ENCODE measurements around the gene EXOG.
"Not testable (repeated sequence)": the region's sequence is repeated elsewhere in the genome, so short reads cannot be mapped to it uniquely, and the experiment has no call there.

EXOG gene

GRCh38 chr3:38566215-38566528 lies 70.0 kb downstream of the EXOG start:
- Histone ChIP-seq H3K27ac (ENCODE audit: low read depth, low read length) (no peak overlapping the region), H3F3A (ENCODE audit: insufficient read depth) (no peaks in the 10 kb centered on the region), H3K4me2 (ENCODE audit: low read depth, low read length, poor library complexity, severe bottlenecking) (no peak overlapping the region), H3K27me3 (ENCODE audit: low read length) (no peaks in the 10 kb centered on the region), H3K9ac (ENCODE audit: low read length) (no peak overlapping the region), H4K20me1 (ENCODE audit: low read depth, low read length) (no peaks in the 10 kb centered on the region), H3K4me3 (ENCODE audit: insufficient read depth, low read length, poor library complexity, severe bottlenecking) (no peak overlapping the region), H3K9me2 (replicated peaks; ENCODE audit: insufficient read depth, low read length) (no peaks in the 10 kb centered on the region), H3K36me3 (ENCODE audit: low read length) (no peaks in the 10 kb centered on the region), H2AFZ (ENCODE audit: low read depth, low read length, severe bottlenecking) (no peak overlapping the region), H3K79me2 (ENCODE audit: insufficient read depth, low read length) (no peaks in the 10 kb centered on the region), H3K9me3 (ENCODE audit: insufficient read depth, low read length) (no peaks in the 10 kb centered on the region)
- no peak for TF ChIP-seq CTCF (IDR thresholded peaks at IDR 0.05; ENCODE audit: insufficient read depth, low read length, poor library complexity, severe bottlenecking)
- no peak for TF ChIP-seq EZH2phosphoT487 (conservative IDR thresholded peaks at IDR 0.05; ENCODE audit: low read length)

GRCh38 chr3:38566794-38567193 lies 70.7 kb downstream of the EXOG start:
- H3K9me3 ChIP-seq (ENCODE audit: insufficient read depth, low read length); H3K27me3 ChIP-seq (ENCODE audit: low read length); H3F3A ChIP-seq (ENCODE audit: insufficient read depth); H3K9ac ChIP-seq (ENCODE audit: low read length); H3K4me3 ChIP-seq (ENCODE audit: insufficient read depth, low read length, poor library complexity, severe bottlenecking); H3K36me3 ChIP-seq (ENCODE audit: low read length); H3K4me2 ChIP-seq (ENCODE audit: low read depth, low read length, poor library complexity, severe bottlenecking); H2AFZ ChIP-seq (ENCODE audit: low read depth, low read length, severe bottlenecking); H3K9me2 ChIP-seq (replicated peaks; ENCODE audit: insufficient read depth, low read length); H3K27ac ChIP-seq (ENCODE audit: low read depth, low read length); H4K20me1 ChIP-seq (ENCODE audit: low read depth, low read length); H3K79me2 ChIP-seq (ENCODE audit: insufficient read depth, low read length): not testable (repeated sequence)

GRCh38 chr3:38567498-38567897 lies 71.4 kb downstream of the EXOG start:
- no peaks in the 10 kb centered on the region for H3K9me3 ChIP-seq (ENCODE audit: insufficient read depth, low read length)
- H4K20me1 ChIP-seq (ENCODE audit: low read depth, low read length) = no peaks in the 10 kb centered on the region
- no peak overlapping the region for H3K4me2 ChIP-seq (ENCODE audit: low read depth, low read length, poor library complexity, severe bottlenecking)
- no peaks in the 10 kb centered on the region for H3K27me3 ChIP-seq (ENCODE audit: low read length)
- no peaks in the 10 kb centered on the region for H3K79me2 ChIP-seq (ENCODE audit: insufficient read depth, low read length)
- TF ChIP-seq CTCF (IDR thresholded peaks at IDR 0.05; ENCODE audit: insufficient read depth, low read length, poor library complexity, severe bottlenecking) (no peak), EZH2phosphoT487 (conservative IDR thresholded peaks at IDR 0.05; ENCODE audit: low read length) (no peak)
- no peaks in the 10 kb centered on the region for H3F3A ChIP-seq (ENCODE audit: insufficient read depth)
- no peak overlapping the region for H3K4me3 ChIP-seq (ENCODE audit: insufficient read depth, low read length, poor library complexity, severe bottlenecking)
- H2AFZ ChIP-seq (ENCODE audit: low read depth, low read length, severe bottlenecking) = no peak overlapping the region
- H3K9ac ChIP-seq (ENCODE audit: low read length) = no peak overlapping the region
- H3K36me3 ChIP-seq (ENCODE audit: low read length) = no peaks in the 10 kb centered on the region
- no peaks in the 10 kb centered on the region for H3K9me2 ChIP-seq (replicated peaks; ENCODE audit: insufficient read depth, low read length)
- no peak overlapping the region for H3K27ac ChIP-seq (ENCODE audit: low read depth, low read length)

- Histone ChIP-seq H4K20me1 (ENCODE audit: low read depth, low read length) (no peaks in the 10 kb centered on the region), H3K9ac (ENCODE audit: low read length) (no peak overlapping the region), H3K27me3 (ENCODE audit: low read length) (no peaks in the 10 kb centered on the region), H3K4me3 (ENCODE audit: insufficient read depth, low read length, poor library complexity, severe bottlenecking) (no peak overlapping the region), H3K4me2 (ENCODE audit: low read depth, low read length, poor library complexity, severe bottlenecking) (no peak overlapping the region), H3K9me2 (replicated peaks; ENCODE audit: insufficient read depth, low read length) (no peaks in the 10 kb centered on the region), H3K9me3 (ENCODE audit: insufficient read depth, low read length) (no peaks in the 10 kb centered on the region), H3F3A (ENCODE audit: insufficient read depth) (no peaks in the 10 kb centered on the region), H3K79me2 (ENCODE audit: insufficient read depth, low read length) (no peaks in the 10 kb centered on the region), H3K27ac (ENCODE audit: low read depth, low read length) (no peak overlapping the region), H3K36me3 (ENCODE audit: low read length) (no peaks in the 10 kb centered on the region), H2AFZ (ENCODE audit: low read depth, low read length, severe bottlenecking) (no peak overlapping the region)
- TF ChIP-seq EZH2phosphoT487 (conservative IDR thresholded peaks at IDR 0.05; ENCODE audit: low read length) (no peak), CTCF (IDR thresholded peaks at IDR 0.05; ENCODE audit: insufficient read depth, low read length, poor library complexity, severe bottlenecking) (no peak)
These were observed 77.0 kb downstream of the EXOG start for GRCh38 chr3:38573111-38573510.

Measured in SU-DHL-6 (cell line).